Measurements from ENCODE around the gene SPC25.

The SPC25 gene

GRCh38 chr2:168852481-168852880, 37.7 kb downstream of the SPC25 start:
- no peaks in the 10 kb centered on the region for H3K4me1 Mint-ChIP-seq
- DNase-seq (ENCODE audit: low spot score in 2 of 2) (no peak), ATAC-seq (replicated peaks; ENCODE audit: extremely low read depth, poor library complexity, severe bottlenecking) (no peak)
- H3K9me3 Mint-ChIP-seq, result no peaks in the 10 kb centered on the region
- H3K36me3 Mint-ChIP-seq (ENCODE audit: insufficient read depth), result no peaks in the 10 kb centered on the region
- no peak overlapping the region for H3K27ac Mint-ChIP-seq (ENCODE audit: low read depth)
- no peaks in the 10 kb centered on the region for H3K27me3 Mint-ChIP-seq
- no peak overlapping the region for H3K4me3 Mint-ChIP-seq

GRCh38 chr2:168851674-168852320, 38.4 kb downstream of the SPC25 start:
- ATAC-seq (replicated peaks; ENCODE audit: extremely low read depth, poor library complexity, severe bottlenecking), result no peak

GRCh38 chr2:168850846-168851245, 39.4 kb downstream of the SPC25 start:
- H3K27ac Mint-ChIP-seq (ENCODE audit: low read depth), result no peak overlapping the region

More at GRCh38 chr2:168851674-168852320, 38.4 kb downstream of the SPC25 start:
- no peak overlapping the region for H3K4me3 Mint-ChIP-seq
- no peak for DNase-seq (ENCODE audit: low spot score in 2 of 2)
- no peaks in the 10 kb centered on the region for H3K27me3 Mint-ChIP-seq
- no peaks in the 10 kb centered on the region for H3K4me1 Mint-ChIP-seq
- H3K27ac Mint-ChIP-seq (ENCODE audit: low read depth), result no peak overlapping the region
- no peaks in the 10 kb centered on the region for H3K36me3 Mint-ChIP-seq (ENCODE audit: insufficient read depth)
- no peaks in the 10 kb centered on the region for H3K9me3 Mint-ChIP-seq

GRCh38 chr2:168849610-168850009, 40.6 kb downstream of the SPC25 start:
- peak; percentile 19 for ATAC-seq (replicated peaks; ENCODE audit: extremely low read depth, poor library complexity, severe bottlenecking)
- no peaks in the 10 kb centered on the region for H3K27me3 Mint-ChIP-seq
- H3K9me3 Mint-ChIP-seq, result no peaks in the 10 kb centered on the region

More at GRCh38 chr2:168850846-168851245, 39.4 kb downstream of the SPC25 start:
- H3K36me3 Mint-ChIP-seq (ENCODE audit: insufficient read depth), result no peaks in the 10 kb centered on the region
- H3K9me3 Mint-ChIP-seq, result no peaks in the 10 kb centered on the region
- H3K4me3 Mint-ChIP-seq, result no peak overlapping the region
- H3K4me1 Mint-ChIP-seq, result no peaks in the 10 kb centered on the region
- no peaks in the 10 kb centered on the region for H3K27me3 Mint-ChIP-seq
- ATAC-seq (replicated peaks; ENCODE audit: extremely low read depth, poor library complexity, severe bottlenecking), result no peak
- DNase-seq (ENCODE audit: low spot score in 2 of 2), result no peak

GRCh38 chr2:168848225-168848624, 42.0 kb downstream of the SPC25 start:
- no peak overlapping the region for H3K4me3 Mint-ChIP-seq
- no peaks in the 10 kb centered on the region for H3K9me3 Mint-ChIP-seq
- no peaks in the 10 kb centered on the region for H3K27me3 Mint-ChIP-seq
- no peaks in the 10 kb centered on the region for H3K36me3 Mint-ChIP-seq (ENCODE audit: insufficient read depth)
- DNase-seq (ENCODE audit: low spot score in 2 of 2), result no peak
- no peak for ATAC-seq (replicated peaks; ENCODE audit: extremely low read depth, poor library complexity, severe bottlenecking)
- no peaks in the 10 kb centered on the region for H3K4me1 Mint-ChIP-seq
- H3K27ac Mint-ChIP-seq (ENCODE audit: low read depth), result no peak overlapping the region

More at GRCh38 chr2:168849610-168850009, 40.6 kb downstream of the SPC25 start:
- Mint-ChIP-seq H3K4me3 (no peak overlapping the region), H3K27ac (ENCODE audit: low read depth) (no peak overlapping the region), H3K36me3 (ENCODE audit: insufficient read depth) (no peaks in the 10 kb centered on the region), H3K4me1 (no peaks in the 10 kb centered on the region)
- DNase-seq (ENCODE audit: low spot score in 2 of 2), result no peak

GRCh38 chr2:168843253-168843652, 47.0 kb downstream of the SPC25 start:
- no peak for DNase-seq (ENCODE audit: low spot score in 2 of 2)

GRCh38 chr2:168841445-168841844, 48.8 kb downstream of the SPC25 start:
- no peak for ATAC-seq (replicated peaks; ENCODE audit: extremely low read depth, poor library complexity, severe bottlenecking)
- Mint-ChIP-seq H3K36me3 (ENCODE audit: insufficient read depth) (no peaks in the 10 kb centered on the region), H3K27ac (ENCODE audit: low read depth) (no peak overlapping the region), H3K4me3 (no peak overlapping the region), H3K27me3 (no peaks in the 10 kb centered on the region), H3K4me1 (no peaks in the 10 kb centered on the region), H3K9me3 (no peaks in the 10 kb centered on the region)
- DNase-seq (ENCODE audit: low spot score in 2 of 2), result no peak

More at GRCh38 chr2:168843253-168843652, 47.0 kb downstream of the SPC25 start:
- no peaks in the 10 kb centered on the region for H3K27me3 Mint-ChIP-seq
- no peak for ATAC-seq (replicated peaks; ENCODE audit: extremely low read depth, poor library complexity, severe bottlenecking)
- no peak overlapping the region for H3K27ac Mint-ChIP-seq (ENCODE audit: low read depth)
- no peaks in the 10 kb centered on the region for H3K36me3 Mint-ChIP-seq (ENCODE audit: insufficient read depth)
- H3K4me3 Mint-ChIP-seq, result no peak overlapping the region
- H3K9me3 Mint-ChIP-seq, result no peaks in the 10 kb centered on the region
- no peaks in the 10 kb centered on the region for H3K4me1 Mint-ChIP-seq

- no peak overlapping the region for H3K27ac Mint-ChIP-seq (ENCODE audit: low read depth)
- no peak for DNase-seq (ENCODE audit: low spot score in 2 of 2)
- no peak for ATAC-seq (replicated peaks; ENCODE audit: extremely low read depth, poor library complexity, severe bottlenecking)
- no peaks in the 10 kb centered on the region for H3K4me1 Mint-ChIP-seq
- no peaks in the 10 kb centered on the region for H3K27me3 Mint-ChIP-seq
- no peaks in the 10 kb centered on the region for H3K9me3 Mint-ChIP-seq
- no peak overlapping the region for H3K4me3 Mint-ChIP-seq
- H3K36me3 Mint-ChIP-seq (ENCODE audit: insufficient read depth), result no peaks in the 10 kb centered on the region
Measured at GRCh38 chr2:168835969-168836368, 54.3 kb downstream of the SPC25 start.

GRCh38 chr2:168831662-168832061, 58.6 kb downstream of the SPC25 start:
- H3K27ac Mint-ChIP-seq (ENCODE audit: low read depth), result no peak overlapping the region
- no peaks in the 10 kb centered on the region for H3K27me3 Mint-ChIP-seq
- H3K9me3 Mint-ChIP-seq, result no peaks in the 10 kb centered on the region
- H3K4me1 Mint-ChIP-seq, result no peaks in the 10 kb centered on the region
- no peak for ATAC-seq (replicated peaks; ENCODE audit: extremely low read depth, poor library complexity, severe bottlenecking)
- DNase-seq (ENCODE audit: low spot score in 2 of 2), result no peak
- peaks cover 2% of the 10 kb centered on the region for H3K36me3 Mint-ChIP-seq (ENCODE audit: insufficient read depth)
- no peak overlapping the region for H3K4me3 Mint-ChIP-seq

- no peaks in the 10 kb centered on the region for H3K4me1 Mint-ChIP-seq
- H3K9me3 Mint-ChIP-seq, result no peaks in the 10 kb centered on the region
- DNase-seq (ENCODE audit: low spot score in 2 of 2), result no peak
- peaks cover 2% of the 10 kb centered on the region for H3K36me3 Mint-ChIP-seq (ENCODE audit: insufficient read depth)
- no peaks in the 10 kb centered on the region for H3K27me3 Mint-ChIP-seq
- no peak overlapping the region for H3K27ac Mint-ChIP-seq (ENCODE audit: low read depth)
- no peak for ATAC-seq (replicated peaks; ENCODE audit: extremely low read depth, poor library complexity, severe bottlenecking)
- no peak overlapping the region for H3K4me3 Mint-ChIP-seq
Measured at GRCh38 chr2:168830958-168831357, 59.3 kb downstream of the SPC25 start.

GRCh38 chr2:168825126-168825525, 65.1 kb downstream of the SPC25 start:
- ATAC-seq (replicated peaks; ENCODE audit: extremely low read depth, poor library complexity, severe bottlenecking) (no peak), DNase-seq (ENCODE audit: low spot score in 2 of 2) (no peak)
- Mint-ChIP-seq H3K4me3 (no peak overlapping the region), H3K9me3 (no peaks in the 10 kb centered on the region), H3K4me1 (no peaks in the 10 kb centered on the region), H3K27ac (ENCODE audit: low read depth) (no peak overlapping the region), H3K27me3 (peaks cover under 1% of the 10 kb centered on the region), H3K36me3 (ENCODE audit: insufficient read depth) (no peaks in the 10 kb centered on the region)

GRCh38 chr2:168821992-168822391, 68.2 kb downstream of the SPC25 start:
- ATAC-seq (replicated peaks; ENCODE audit: extremely low read depth, poor library complexity, severe bottlenecking) (no peak), DNase-seq (ENCODE audit: low spot score in 2 of 2) (no peak)
- no peaks in the 10 kb centered on the region for H3K36me3 Mint-ChIP-seq (ENCODE audit: insufficient read depth)
- no peak overlapping the region for H3K27ac Mint-ChIP-seq (ENCODE audit: low read depth)
- H3K4me3 Mint-ChIP-seq, result no peak overlapping the region
- no peaks in the 10 kb centered on the region for H3K9me3 Mint-ChIP-seq
- peaks cover 15% of the 10 kb centered on the region for H3K27me3 Mint-ChIP-seq
- no peaks in the 10 kb centered on the region for H3K4me1 Mint-ChIP-seq

GRCh38 chr2:168821577-168821976, 68.7 kb downstream of the SPC25 start:
- Mint-ChIP-seq H3K27ac (ENCODE audit: low read depth) (no peak overlapping the region), H3K4me1 (no peaks in the 10 kb centered on the region), H3K36me3 (ENCODE audit: insufficient read depth) (no peaks in the 10 kb centered on the region), H3K4me3 (no peak overlapping the region), H3K27me3 (peaks cover 15% of the 10 kb centered on the region), H3K9me3 (no peaks in the 10 kb centered on the region)
- no peak for DNase-seq (ENCODE audit: low spot score in 2 of 2)
- no peak for ATAC-seq (replicated peaks; ENCODE audit: extremely low read depth, poor library complexity, severe bottlenecking)

Data from central memory CD8-positive, alpha-beta T cell (primary cell).